Skin of body (tissue), 2 donors: ENCODE data around the gene SORCS2. TPM values are rescaled to one million over a fixed set of nuclear protein-coding genes. Genes with fewer than 3 reads are reported as not detected.

ENCODE experiments used
- DNase-seq: peaks from one replicate; lab custom pipeline; 2025; lab: John Stamatoyannopoulos, UW
- total RNA-seq: library from RNA; depleted of rRNA; stranded (reverse); fragments of >200 nt; gene quantifications from one replicate; pipeline ENCODE4 v1.2.3, GENCODE V29; 2014

Gene SORCS2
- total RNA-seq, 1 donor from 2014 or later = 5.8 TPM

DNA sequence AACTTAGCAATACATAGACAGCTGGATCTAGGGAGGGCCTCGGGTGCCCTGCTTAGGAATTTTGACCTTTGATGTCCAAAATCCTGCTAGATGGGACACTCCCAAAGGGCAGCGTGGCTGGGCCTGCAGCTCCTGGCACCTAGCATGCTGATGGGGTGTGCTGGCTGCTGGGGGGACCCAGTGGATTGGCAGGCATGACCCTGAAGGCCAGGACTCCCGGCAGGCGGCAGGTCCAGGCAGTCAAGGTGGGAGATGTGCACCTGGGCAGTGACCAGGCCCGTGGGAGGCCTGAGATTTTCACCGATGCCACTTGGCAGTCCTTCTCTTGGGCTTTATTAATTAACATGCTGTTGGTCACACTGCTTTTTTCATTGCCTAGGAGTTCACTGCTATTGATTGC, 158.1 kb downstream of the SORCS2 start:
- no peak for DNase-seq

GRCh38 chr4:7351014-7351413, 158.7 kb downstream of the SORCS2 start:
- DNase-seq = no peak

DNA sequence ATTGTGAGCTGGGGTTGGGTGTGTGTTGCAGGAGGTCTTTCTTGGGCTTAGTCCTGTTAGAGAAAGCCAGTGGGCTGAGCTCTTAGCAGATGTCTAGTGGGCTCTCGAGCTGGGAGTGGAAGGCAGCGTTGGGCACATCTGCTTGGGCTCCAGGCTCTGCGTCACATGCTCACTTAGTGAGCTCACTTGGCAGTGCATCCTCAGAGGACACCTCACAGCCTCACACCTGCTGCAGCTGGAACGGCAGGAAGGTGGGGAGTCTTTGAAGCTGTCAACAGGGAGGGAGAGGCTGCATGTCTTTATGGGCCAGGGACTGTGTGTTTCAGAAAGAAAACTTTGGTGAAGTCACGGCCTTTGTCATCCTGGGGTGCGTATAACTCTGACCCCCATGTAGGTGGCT, 160.1 kb downstream of the SORCS2 start:
- DNase-seq = no peak

DNA sequence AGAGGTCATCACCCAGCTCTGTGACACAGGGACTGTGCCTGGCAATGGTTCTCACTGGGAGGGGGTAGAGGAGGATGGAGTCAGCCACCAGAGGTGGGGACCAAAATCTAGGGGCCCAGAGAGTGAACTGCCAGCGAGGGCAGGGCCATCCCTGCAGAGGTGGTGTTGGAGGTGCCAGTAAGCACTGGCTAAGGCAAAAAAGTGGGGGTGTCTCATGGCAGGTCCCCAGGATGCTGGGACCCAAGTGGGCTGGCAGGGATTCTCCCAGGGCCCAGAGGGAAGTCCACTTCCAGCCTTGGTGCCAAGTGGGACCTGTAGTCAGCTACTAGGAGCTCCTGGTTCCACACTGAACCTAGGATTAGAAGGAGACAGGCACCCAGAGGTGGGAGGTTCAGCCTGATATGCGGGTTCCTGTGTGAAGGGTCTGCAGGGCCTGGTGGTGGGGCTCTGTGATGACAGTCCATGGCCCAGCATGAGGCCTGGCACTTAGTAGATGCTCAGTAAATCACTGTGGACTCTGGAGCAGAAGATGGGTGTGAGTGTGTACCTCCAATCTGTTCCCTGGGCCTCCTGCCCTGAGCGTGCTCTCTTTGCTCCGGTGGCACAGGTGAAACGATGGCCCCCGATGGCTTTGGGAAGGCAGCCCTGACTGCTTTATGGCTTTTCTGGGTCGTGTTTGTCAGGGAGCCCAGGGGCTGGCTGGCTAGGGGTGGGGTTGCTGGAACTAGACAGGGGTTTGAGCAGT, 160.9 kb downstream of the SORCS2 start:
- DNase-seq = no peak

- DNase-seq = no peak
These were observed 161.7 kb downstream of the SORCS2 start for GRCh38 chr4:7353846-7354610.

GRCh38 chr4:7354927-7355326, 162.6 kb downstream of the SORCS2 start:
- no peak for DNase-seq

- no peak for DNase-seq
These were observed 163.5 kb downstream of the SORCS2 start for GRCh38 chr4:7355795-7356194.

DNA sequence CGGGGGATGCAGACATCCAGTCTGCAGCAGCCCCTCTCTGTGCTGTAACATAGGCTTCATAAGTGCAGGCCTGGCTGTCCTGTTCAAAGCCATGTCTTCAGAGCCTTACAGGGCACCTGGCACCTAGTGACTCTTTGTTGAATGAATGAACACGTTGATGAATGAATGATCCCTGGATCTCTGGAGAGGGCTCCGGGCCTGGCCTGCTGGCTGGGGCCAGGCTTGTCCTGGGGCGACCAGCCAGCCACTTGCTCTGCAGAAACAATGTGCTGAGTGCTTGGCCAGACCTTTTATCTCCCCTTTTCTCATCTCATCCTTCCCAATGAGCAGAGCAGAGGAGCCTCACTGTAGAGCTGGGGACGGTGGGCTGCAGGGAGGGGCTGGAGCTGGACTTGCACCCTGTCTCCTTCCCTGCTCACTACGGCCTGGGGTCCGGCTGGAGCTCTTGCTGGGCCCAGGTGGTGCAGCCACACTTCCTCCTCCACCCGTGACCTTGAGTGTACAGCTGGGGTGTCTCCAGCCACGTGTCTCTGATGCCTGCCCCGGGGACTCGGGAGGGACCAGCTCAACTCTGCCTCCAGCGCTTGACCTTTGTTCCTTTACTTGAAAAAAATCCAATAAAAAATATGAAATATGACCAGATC, 164.5 kb downstream of the SORCS2 start:
- no peak for DNase-seq

GRCh38 chr4:7357323-7357722, 165.0 kb downstream of the SORCS2 start:
- DNase-seq = no peak

- no peak for DNase-seq
These were observed 165.9 kb downstream of the SORCS2 start for GRCh38 chr4:7358100-7358735.

DNA sequence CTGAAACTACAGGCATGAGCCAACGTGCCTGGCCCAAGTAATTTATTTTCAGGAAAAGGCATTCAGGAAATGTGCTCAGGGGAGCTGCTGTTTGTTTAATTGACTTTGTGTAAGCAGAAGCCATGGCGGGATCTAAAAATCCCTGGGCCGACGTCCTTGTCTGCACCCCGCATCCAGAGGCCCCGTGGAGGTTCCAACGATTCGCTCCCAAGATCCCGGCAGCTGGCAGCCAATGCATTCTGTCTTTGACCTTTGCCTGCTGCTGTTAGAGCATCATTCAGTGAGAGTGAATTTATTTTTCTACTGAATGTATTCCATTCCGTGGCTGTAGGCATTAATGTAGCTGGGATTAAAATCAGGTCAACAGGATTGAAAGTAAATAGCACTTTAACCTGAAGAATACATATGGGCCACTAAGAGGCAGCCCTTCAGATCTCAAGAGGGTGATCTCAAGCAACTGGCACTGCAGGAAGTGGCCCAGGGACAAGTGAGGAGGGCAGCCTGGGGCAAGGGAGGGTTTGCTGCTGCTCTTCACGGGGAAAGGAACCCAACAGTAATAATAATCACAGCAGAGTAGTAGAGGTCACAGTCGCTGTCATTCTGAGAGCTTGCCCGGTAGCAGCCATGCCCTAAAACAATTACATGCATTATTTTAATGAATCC, 167.2 kb downstream of the SORCS2 start:
- no peak for DNase-seq

DNA sequence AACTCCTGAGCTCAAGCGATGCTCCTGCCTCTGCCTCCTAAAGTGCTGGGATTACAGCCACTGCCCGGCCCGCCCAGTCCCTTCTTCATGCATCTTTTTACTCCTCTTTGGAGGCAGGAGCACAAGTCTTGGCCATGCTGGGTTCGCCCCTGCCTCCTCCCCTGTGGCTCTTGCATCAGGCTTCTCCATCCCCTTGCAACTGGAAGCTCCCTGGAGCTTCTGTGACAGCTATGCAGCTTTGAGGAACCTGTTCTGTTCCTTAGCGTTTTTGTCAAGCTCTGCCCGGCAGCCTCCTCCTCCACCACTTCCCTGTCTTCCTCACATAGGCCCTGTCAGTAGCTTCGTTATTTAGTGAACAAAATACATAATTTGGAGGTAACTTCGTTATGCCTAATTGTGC, 168.5 kb downstream of the SORCS2 start:
- no peak for DNase-seq

DNA sequence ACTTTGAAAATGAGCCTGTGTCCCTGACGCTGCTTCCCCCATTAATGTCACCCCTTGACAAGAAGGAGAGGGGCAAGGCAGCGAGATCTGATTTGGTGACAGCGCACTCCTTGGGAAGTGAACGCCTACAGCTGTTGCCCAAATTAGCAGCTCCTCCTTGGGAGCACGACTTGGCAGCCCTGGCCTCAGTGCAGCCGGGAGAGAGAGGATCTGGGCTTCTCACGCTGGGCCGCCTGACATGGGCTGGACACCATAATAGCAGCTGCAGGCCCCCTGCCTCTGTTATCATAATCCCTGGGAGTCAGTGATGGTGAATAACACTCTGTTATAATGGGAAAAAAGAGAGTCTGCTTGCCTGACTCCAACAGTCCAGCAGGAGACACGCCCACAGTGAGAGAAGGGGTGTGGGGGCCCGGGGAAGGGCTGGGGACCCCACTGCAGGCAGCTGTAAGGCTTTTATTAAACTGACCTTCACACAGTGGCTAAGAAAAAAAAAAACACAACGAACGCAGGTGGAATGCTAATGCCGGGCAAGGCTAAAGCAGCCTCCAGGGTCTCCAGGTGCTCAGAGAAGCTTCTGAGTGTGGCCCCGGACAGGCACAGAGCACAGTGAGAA, 169.1 kb downstream of the SORCS2 start:
- no peak for DNase-seq

GRCh38 chr4:7362341-7362740, 170.0 kb downstream of the SORCS2 start:
- no peak for DNase-seq

DNA sequence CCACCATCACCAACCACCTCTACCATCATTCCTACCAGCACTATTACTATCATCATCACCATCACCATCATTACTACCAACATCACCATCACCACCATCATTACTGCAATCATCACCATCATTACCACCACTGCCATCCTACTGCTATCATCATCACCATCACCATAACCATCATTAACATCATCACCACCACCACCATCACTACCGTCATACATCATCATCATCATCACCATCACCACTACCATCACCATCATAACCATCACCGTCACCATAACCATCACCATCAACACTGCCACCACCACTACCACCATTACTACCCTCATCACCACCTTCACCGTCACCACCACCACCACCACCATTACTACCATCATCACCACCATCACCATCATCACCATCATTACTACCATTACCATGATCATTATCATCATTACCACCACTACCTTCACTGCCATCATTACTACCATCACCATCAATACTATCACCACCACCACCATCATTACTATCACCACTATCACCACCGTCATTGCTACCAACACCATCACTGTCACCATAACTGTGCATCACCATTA, 170.6 kb downstream of the SORCS2 start:
- DNase-seq = no peak

DNA sequence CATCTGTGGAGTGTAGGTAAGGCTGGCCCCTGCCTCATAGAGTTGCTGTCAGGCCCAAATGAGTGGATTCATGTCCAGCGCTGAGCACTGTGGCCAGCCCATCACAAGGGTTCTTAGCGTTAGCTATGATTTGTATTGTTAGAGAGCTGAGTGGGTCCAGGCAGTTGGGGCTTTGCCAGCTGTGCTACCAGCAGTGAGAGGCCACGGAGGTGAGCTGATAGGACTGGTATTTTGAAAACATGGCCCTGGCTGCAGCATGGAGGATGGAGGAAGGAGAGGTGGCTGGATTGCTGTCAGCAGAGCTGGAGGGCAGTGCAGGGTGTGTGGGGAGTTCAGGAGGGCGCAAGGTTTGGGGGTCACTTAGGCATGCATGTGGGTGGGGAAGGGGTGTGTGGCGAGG, 172.6 kb downstream of the SORCS2 start:
- DNase-seq = no peak

- DNase-seq = no peak
These were observed 173.3 kb downstream of the SORCS2 start for GRCh38 chr4:7365462-7366179.

- DNase-seq = no peak
These were observed 174.0 kb downstream of the SORCS2 start for GRCh38 chr4:7366180-7366945.

GRCh38 chr4:7366954-7367353, 174.6 kb downstream of the SORCS2 start:
- DNase-seq = no peak
